Neural cell (in vitro differentiated cells): ENCODE results near the gene LDLRAD4. TPM values are rescaled to one million over a fixed set of nuclear protein-coding genes. Genes with fewer than 3 reads are reported as not detected.

ENCODE experiments used
- H2AFZ ChIP-seq: fragments of 200-600, 300-800 bp; sonication (generic), shearing (Covaris generic); 2 replicates; pipeline ENCODE4 v1.6.0; 2014; ENCODE audit warnings: low read depth, mild to moderate bottlenecking, antibody characterized with exemption, low read length, moderate library complexity
- H3F3A ChIP-seq: fragments of 200-600 bp; shearing (Covaris generic); 2 replicates; pipeline ENCODE4 v1.6.1; 2016; ENCODE audit warnings: mild to moderate bottlenecking, moderate library complexity, mixed read lengths, antibody characterized with exemption, low read length; ENCODE audit not compliant: insufficient read depth, poor library complexity, severe bottlenecking
- H3K27ac ChIP-seq: fragments of 200-600, 300-800 bp; sonication (generic), shearing (Covaris generic); 2 replicates; pipeline ENCODE4 v1.5.1; 2014; ENCODE audit warnings: mild to moderate bottlenecking, low read length, moderate library complexity
- H3K27me3 ChIP-seq: fragments of 300-800, 200-600 bp; sonication (generic), shearing (Covaris generic); 2 replicates; pipeline ENCODE4 v1.6.0; 2014; ENCODE audit warnings: mild to moderate bottlenecking, low read depth, low read length, moderate library complexity; ENCODE audit not compliant: insufficient read depth
- H3K36me3 ChIP-seq: fragments of 300-800, 200-600 bp; sonication (generic), shearing (Covaris generic); 2 replicates; pipeline ENCODE4 v1.5.1; 2014; ENCODE audit warnings: mild to moderate bottlenecking, antibody characterized with exemption, low read length, moderate library complexity; ENCODE audit not compliant: insufficient read depth
- H3K4me2 ChIP-seq: fragments of 300-800, 200-600 bp; sonication (generic), shearing (Covaris generic); 2 replicates; pipeline ENCODE4 v1.6.0; 2014; ENCODE audit warnings: mild to moderate bottlenecking, low read length
- H3K4me3 ChIP-seq: fragments of 300-800, 200-600 bp; sonication (generic), shearing (Covaris generic); 2 replicates; pipeline ENCODE4 v1.5.1; 2014; ENCODE audit warnings: mild to moderate bottlenecking, low read length, moderate library complexity
- H3K79me2 ChIP-seq: fragments of 200-600 bp; shearing (Covaris generic); replicated peaks from 2 replicates; pipeline ENCODE4 v1.6.0; 2014; ENCODE audit warnings: mild to moderate bottlenecking, low read length, moderate library complexity; ENCODE audit not compliant: insufficient read depth
- H3K9ac ChIP-seq: fragments of 300-800, 200-600 bp; sonication (generic), shearing (Covaris generic); 2 replicates; pipeline ENCODE4 v1.6.1; 2016; ENCODE audit warnings: mild to moderate bottlenecking, low read length, mixed read lengths
- H3K9me2 ChIP-seq: fragments of 200-600 bp; shearing (Covaris generic); 2 replicates; pipeline ENCODE4 v1.6.1; 2016; ENCODE audit warnings: mild to moderate bottlenecking, low read length, mixed read lengths; ENCODE audit not compliant: insufficient read depth
- H3K9me3 ChIP-seq: fragments of 200-600, 300-800 bp; sonication (generic), shearing (Covaris generic); 2 replicates; pipeline ENCODE4 v1.6.1; 2016; ENCODE audit warnings: mild to moderate bottlenecking, mixed run types, low read length, moderate library complexity, mixed read lengths
- H4K20me1 ChIP-seq: fragments of 200-600 bp; shearing (Covaris generic); 2 replicates; pipeline ENCODE4 v1.6.1; 2016; ENCODE audit warnings: mild to moderate bottlenecking, mixed run types; ENCODE audit not compliant: insufficient read depth
- CTCF ChIP-seq: fragments of 450-650 bp; IDR thresholded peaks from 2 replicates; pipeline ENCODE4 v1.5.1; 2014; ENCODE audit warnings: antibody characterized with exemption, mild to moderate bottlenecking, moderate library complexity; ENCODE audit not compliant: poor library complexity, severe bottlenecking
- EP300 ChIP-seq: fragments of 450-650 bp; conservative IDR thresholded peaks from 2 replicates; pipeline ENCODE4 v1.6.1; 2014; ENCODE audit warnings: antibody characterized with exemption, mild to moderate bottlenecking, moderate library complexity; ENCODE audit not compliant: poor library complexity, severe bottlenecking
- EZH2 ChIP-seq: fragments of 200-600, 300-800 bp; shearing (Covaris generic), sonication (generic); IDR thresholded peaks from 2 replicates; pipeline ENCODE4 v1.6.1; 2014; ENCODE audit warnings: antibody characterized with exemption, low read length, borderline replicate concordance, mild to moderate bottlenecking; ENCODE audit not compliant: insufficient read depth, poor library complexity, severe bottlenecking
- MXI1 ChIP-seq: fragments of 450-650 bp; conservative IDR thresholded peaks from 2 replicates; pipeline ENCODE4 v1.6.1; 2014; ENCODE audit warnings: antibody characterized with exemption, mild to moderate bottlenecking; ENCODE audit not compliant: poor library complexity, severe bottlenecking
- POLR2AphosphoS5 ChIP-seq: IDR thresholded peaks from 2 replicates; pipeline ENCODE4 v1.6.1; 2012
- RAD21 ChIP-seq: fragments of 450-650 bp; conservative IDR thresholded peaks from 2 replicates; pipeline ENCODE4 v1.6.1; 2014; ENCODE audit warnings: antibody characterized with exemption, mild to moderate bottlenecking, moderate library complexity
- REST ChIP-seq: IDR thresholded peaks from 2 replicates; pipeline ENCODE4 v1.6.1; 2012; ENCODE audit warnings: borderline replicate concordance
- SMC3 ChIP-seq: fragments of 450-650 bp; conservative IDR thresholded peaks from 2 replicates; pipeline ENCODE4 v1.6.1; 2014; ENCODE audit warnings: antibody characterized with exemption, mild to moderate bottlenecking, moderate library complexity; ENCODE audit not compliant: poor library complexity
- TAF1 ChIP-seq: IDR thresholded peaks from 2 replicates; pipeline ENCODE4 v1.6.1; 2012; ENCODE audit warnings: low read depth
- polyA plus RNA-seq: library from polyadenylated mRNA; depleted of rRNA; stranded (reverse); fragments of >200 nt; gene quantifications from 2 replicates; pipeline ENCODE4 v1.2.3, GENCODE V29; 2014

The LDLRAD4 gene
- polyA plus RNA-seq, 1 donor from 2014 or later = 3.7 TPM

- H2AFZ ChIP-seq = no peak overlapping the region
- no peaks in the 10 kb centered on the region for H3K9me3 ChIP-seq
- H3K9ac ChIP-seq = no peak overlapping the region
- TF ChIP-seq EP300 (no peak), POLR2AphosphoS5 (no peak), RAD21 (no peak), MXI1 (no peak), EZH2 (no peak), SMC3 (no peak), CTCF (no peak), TAF1 (no peak), REST (no peak)
- no peaks in the 10 kb centered on the region for H3K79me2 ChIP-seq
- no peak overlapping the region for H3K4me2 ChIP-seq
- no peak overlapping the region for H3K27ac ChIP-seq
- H3K4me3 ChIP-seq = no peak overlapping the region
- no peaks in the 10 kb centered on the region for H3K9me2 ChIP-seq
- no peaks in the 10 kb centered on the region for H4K20me1 ChIP-seq
- no peaks in the 10 kb centered on the region for H3F3A ChIP-seq
- no peaks in the 10 kb centered on the region for H3K27me3 ChIP-seq
- no peaks in the 10 kb centered on the region for H3K36me3 ChIP-seq
Observed at GRCh38 chr18:13547347-13547746, 328.8 kb downstream of the LDLRAD4 start.

- Histone ChIP-seq H3K4me2 (no peak overlapping the region), H3F3A (no peaks in the 10 kb centered on the region), H4K20me1 (no peaks in the 10 kb centered on the region), H3K4me3 (no peak overlapping the region), H3K27me3 (no peaks in the 10 kb centered on the region), H3K9me3 (no peaks in the 10 kb centered on the region), H2AFZ (no peak overlapping the region), H3K79me2 (no peaks in the 10 kb centered on the region), H3K9me2 (no peaks in the 10 kb centered on the region), H3K27ac (no peak overlapping the region), H3K36me3 (no peaks in the 10 kb centered on the region), H3K9ac (no peak overlapping the region)
- no peak for TF ChIP-seq POLR2AphosphoS5
- no peak for TF ChIP-seq RAD21
- TF ChIP-seq REST = no peak
Observed at GRCh38 chr18:13548106-13548819, 329.7 kb downstream of the LDLRAD4 start.
